ENCODE measurements around the gene SDC4.

DNA sequence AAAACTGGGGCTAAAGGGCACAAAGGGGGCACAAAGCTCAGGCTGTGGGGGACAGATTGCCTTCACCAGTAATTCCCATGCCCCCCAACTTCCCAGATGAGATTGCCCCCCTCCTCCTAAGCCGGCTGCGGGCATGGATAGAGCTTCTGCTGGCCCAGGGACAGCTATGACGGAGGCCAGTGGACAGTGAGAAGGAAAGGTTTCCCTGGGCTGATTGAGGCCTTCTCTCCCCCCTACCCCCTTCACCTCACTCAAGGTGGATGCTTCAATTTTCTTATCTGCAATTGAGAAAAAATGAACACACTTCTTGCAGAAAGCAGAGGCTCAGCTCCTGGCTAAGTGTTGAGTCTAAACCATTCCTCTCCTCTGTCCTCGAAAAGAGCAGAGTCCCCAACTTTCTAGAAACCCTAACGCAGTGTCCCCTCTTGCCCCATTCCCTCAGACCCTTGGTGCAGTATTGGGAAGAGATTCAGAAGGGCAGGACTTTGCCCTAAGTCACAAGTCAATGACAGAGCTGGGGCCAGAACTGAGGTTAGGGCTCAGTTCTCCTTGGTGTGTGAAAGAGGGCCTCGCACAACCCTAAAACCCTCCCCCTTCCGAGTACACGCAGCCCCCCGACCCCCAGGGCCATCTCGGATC lies 808 bp downstream of the SDC4 start:
- TF ChIP-seq, protein P1, sequence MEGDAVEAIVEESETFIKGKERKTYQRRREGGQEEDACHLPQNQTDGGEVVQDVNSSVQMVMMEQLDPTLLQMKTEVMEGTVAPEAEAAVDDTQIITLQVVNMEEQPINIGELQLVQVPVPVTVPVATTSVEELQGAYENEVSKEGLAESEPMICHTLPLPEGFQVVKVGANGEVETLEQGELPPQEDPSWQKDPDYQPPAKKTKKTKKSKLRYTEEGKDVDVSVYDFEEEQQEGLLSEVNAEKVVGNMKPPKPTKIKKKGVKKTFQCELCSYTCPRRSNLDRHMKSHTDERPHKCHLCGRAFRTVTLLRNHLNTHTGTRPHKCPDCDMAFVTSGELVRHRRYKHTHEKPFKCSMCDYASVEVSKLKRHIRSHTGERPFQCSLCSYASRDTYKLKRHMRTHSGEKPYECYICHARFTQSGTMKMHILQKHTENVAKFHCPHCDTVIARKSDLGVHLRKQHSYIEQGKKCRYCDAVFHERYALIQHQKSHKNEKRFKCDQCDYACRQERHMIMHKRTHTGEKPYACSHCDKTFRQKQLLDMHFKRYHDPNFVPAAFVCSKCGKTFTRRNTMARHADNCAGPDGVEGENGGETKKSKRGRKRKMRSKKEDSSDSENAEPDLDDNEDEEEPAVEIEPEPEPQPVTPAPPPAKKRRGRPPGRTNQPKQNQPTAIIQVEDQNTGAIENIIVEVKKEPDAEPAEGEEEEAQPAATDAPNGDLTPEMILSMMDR (optimal IDR thresholded peaks at IDR 0.05 in 1 of 3, IDR thresholded peaks at IDR 0.05 in 1 of 3, conservative IDR thresholded peaks at IDR 0.05 in 1 of 3; ENCODE audit: extremely low read depth in 1 of 3, insufficient read depth in 2 of 3, low read length in 3 of 3), result no peak
- TF ChIP-seq EZH2 (IDR thresholded peaks at IDR 0.05; ENCODE audit: low read length), result no peak
